Activated T-helper 1 cell treated with anti-CD3 and anti-CD28 coated beads, Interleukin-2, amount 50 U/mL, for 16 hours (primary cell): ENCODE results near the gene CPEB3.
"Not testable (repeated sequence)": the region's sequence is repeated elsewhere in the genome, so short reads cannot be mapped to it uniquely, and the experiment has no call there.

ENCODE experiments used
- DNase-seq, 2 donors: peaks; one replicate each; pipeline ENCODE4 v3.0.0-alpha.2; 2020; ENCODE audit warnings: low read depth in 1 of 2, low spot score in 1 of 2

CPEB3 gene

DNA sequence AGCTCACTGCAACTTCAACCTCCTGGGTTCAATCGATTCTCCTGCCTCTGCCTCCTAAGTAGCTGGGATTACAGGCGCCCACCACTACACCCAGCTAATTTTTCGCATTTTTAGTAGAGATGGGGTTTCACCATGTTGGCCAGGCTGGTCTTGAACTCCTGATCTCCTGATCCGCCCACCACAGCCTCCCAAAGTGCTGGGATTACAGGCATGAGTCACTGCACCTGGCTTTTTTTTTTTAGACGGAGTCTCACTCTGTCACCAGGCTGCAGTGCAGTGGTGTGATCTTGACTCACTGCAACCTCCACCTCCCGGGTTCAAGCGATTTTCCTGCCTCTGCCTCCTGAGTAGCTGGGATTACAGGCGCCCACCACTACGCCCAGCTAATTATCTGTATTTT lies 75.7 kb downstream of the CPEB3 start:
- not testable (repeated sequence) for DNase-seq

DNA sequence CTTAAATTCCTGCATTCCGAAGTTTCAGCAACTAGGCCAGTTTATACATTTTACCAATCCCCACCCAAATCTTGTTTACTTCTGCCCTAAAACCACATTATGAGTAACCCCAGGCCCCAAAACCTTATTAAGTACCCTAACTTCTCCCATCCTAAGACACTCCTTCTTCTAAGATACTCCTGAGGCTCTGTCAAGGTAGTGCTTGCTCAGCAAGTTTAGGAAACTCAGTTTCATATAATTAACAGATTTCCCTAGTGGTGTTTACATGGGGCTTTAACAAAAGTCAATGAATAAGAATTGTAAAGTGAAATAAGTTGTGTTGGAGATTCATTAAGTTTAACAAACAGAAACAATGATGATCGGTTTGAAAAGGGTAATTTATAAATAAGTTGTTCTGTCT lies 77.8 kb downstream of the CPEB3 start:
- no peak for DNase-seq

DNA sequence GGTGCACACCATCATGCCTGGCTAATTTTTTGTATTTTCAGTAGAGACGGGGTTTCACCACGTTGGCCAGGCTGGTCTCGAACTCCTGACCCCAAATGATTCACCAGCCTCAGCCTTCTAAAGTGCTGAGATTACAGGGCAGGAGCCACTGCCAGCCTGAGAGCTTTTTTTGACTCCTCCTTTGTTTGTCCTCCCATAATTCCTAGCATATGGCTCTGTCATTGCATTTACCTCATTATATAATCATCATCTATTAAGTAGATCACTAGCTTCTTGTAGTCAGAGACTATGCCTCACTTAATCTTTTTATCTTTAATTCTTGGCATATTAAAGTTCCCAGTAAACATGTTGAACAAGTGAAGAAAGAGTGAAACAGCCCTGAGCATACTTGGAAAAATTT lies 82.1 kb downstream of the CPEB3 start:
- DNase-seq = no peak

DNA sequence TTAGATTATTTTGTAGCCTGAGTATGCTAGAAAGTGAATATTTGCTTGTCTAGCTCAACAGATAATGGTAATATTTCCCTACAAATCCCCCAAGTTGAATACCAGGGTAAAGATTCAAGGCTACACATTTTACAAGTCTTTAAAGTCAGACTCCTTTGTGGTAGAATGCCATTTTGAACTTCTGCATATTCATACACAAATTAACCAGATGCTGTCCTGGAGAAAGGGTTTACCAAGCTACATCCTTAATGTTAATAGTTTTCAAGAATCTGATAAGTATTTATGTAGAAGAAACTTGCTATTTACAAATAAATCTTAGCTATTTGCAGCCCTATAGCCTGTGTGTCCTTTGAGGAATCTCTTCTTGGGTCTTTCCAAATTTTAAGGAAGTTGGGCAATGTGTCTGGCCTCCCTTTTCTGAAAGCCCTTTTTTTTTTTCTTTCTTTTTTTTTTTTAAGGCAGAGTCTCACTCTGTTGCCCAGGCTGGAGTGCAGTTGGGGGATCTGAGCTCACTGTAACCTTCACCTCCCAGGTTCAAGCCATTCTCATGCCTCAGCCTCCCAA lies 82.6 kb downstream of the CPEB3 start:
- DNase-seq = no peak

DNA sequence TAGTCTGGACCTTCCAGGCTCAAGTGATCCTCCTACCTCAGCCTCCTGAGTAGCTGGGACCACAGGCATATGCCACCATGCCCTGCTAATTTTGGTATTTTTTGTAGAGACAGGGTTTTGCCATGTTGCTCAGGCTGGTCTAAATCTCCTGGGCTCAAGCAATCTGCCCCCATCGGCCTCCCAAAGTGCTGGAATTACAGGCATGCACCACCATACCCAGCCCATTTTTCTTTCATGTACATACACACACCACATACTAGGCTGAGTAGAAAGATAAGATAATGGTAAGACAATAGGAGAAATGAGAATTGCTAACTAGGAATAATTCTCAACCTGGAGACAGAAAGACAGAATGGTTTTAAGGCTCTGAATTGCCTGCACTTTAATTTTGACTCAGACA lies 83.8 kb downstream of the CPEB3 start:
- no peak for DNase-seq

DNA sequence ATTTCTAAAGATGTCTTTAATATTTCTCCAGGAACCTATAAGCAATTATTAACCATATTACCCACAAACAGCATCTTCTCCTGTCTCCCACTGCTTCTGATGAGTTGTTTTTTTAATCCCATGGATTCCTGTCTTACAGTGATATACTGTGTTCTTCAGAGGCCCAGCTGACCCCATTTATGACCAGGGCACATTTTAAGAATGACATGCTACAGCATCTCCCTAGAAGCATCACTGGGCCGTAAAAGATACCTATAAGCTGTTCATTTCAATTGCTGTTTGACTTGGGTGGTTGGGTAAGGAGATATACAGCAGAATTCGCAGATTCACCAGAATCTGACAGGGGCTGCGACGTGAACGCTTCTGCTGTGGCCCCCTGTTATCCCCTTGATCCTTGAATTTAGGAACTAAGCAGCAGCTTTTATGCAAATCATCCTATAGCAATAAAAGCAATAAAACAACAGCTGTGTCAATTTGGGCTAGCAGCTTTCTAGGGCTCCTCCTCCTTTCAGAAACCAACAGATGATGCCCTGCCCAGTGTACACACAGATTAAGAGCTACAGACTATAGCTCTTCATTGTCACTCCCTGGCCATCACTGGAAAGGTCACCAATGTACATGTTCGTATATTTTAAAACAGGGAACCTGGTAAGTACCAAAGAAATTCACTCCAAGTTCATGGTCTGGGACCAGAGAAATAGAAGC lies 86.8 kb downstream of the CPEB3 start:
- no peak for DNase-seq

DNA sequence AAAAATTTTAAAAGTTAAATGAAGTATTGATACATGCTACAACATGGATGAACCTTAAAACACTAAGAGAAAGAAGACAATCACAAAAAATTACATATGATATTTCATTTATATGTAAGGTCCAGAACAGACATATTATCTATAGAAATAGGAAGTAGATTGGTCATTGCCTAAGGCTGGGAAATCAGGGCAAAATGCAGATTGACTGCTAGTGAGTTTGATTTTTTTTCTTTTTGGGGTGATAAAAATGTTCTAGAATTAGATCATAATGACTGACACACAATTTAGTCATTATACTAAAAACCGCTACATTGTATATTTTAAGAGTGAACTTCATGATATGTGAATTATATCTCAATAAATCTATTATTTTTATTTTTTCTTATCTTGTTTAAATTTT lies 88.3 kb downstream of the CPEB3 start:
- DNase-seq = no peak

DNA sequence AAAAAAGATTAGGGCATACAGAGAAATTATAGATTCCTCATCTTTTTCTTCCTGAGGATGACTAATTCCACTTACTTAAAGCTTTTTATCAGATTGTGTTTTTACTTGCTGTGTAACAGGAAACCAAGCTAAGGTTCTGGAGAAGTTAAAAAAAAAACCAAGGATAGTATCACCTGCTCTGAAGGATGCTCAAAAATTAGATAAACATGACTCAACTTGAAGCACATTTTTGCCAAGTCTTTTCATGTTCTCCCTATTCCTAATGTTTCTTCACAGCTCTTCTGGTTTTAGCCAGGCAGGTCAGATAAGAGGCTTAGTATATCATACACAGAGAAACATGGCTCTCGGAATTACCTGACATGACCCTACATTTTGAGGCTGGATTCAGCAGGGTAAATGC lies 90.3 kb downstream of the CPEB3 start:
- DNase-seq = no peak

DNA sequence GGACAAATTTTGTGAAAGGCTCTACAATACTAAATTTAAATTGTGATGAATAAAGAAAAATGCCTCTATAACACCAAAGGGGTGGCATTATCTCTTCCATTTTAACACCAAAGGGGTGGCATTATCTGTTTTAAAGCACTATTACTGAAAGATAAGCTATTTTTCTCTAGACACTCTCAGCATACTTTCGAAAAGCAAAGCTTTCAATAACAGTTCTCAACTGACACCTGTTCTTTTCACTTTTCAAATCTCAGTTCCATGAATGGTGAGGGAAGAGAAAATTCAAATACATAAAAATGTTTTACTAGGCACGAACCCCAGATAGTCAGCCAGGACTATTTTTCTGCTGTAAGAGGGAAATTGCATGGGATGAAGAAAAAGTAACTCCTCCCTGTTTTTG lies 103.8 kb downstream of the CPEB3 start:
- DNase-seq = no peak

DNA sequence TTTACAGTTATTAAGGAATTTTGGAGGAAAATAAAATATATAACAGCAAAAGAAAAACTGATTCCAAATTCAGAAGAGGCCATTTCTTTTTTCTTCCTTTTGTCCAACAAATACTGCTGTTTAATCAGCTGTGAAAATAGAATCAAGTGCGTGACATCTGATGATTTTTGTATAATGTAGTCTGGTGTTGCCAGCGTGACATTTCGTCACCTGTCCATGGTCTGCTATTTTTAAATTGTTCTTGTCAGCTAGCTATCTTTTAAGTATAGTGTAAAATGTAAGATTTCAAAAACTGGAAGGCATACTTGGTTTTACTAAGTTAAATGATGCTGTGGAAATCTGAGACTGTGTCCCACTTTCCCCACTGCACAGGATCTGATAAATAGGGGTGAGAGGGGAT lies 105.9 kb downstream of the CPEB3 start:
- DNase-seq = no peak

DNA sequence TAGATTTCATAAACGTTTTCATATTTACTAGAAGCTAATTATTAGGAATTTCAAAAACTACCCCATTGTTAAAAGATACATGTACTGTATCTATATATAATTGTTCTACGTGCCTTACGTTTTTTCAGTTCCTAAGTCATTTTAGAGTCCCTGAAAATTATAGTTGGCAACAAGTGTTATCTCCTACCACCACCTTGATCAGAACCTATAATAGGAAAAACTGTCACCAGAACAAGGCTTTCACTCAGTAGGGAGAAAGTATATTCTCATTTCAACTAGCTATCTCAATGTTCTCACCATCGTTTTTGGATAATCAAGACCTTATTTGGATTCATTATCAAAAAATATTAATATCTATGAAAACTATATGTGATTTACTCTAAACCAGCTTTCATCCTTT lies 107.7 kb downstream of the CPEB3 start:
- no peak for DNase-seq

DNA sequence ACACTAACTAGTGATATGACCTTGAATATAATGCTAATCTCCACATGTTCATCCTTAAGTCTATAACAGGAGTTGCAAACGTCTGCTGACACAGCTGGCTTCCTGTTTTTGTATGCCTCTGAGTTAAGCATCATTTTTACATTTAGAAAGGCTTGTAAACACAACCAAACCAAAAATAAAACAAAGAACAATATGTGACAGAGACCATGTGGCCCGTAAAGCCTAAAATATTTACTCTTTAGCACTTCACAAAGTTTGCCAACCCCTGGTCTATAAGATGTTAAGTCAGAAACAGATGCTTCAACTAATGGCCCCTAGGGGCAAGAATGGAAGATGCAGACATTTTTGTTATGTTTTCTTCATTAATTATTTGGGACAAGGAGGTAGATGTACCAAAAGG lies 109.3 kb downstream of the CPEB3 start:
- DNase-seq = no peak

DNA sequence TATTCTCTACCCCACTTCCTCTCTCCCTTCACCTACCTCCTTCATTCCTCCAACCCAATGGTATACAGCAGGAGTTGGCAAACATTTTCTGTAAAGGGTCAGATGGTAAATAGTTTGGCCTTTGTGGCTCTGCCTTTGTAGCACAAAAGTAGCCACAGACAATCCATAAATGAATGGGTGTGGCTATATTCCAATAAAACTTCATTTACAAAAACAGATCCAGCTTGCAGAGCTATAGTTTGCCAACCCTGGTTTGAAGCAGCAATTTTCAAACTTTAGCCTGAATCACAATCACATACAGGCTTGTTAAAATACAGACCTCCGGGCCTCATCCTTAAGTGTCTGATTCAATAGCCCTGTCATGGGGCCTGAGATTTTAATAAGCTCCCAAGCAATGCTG lies 110.5 kb downstream of the CPEB3 start:
- DNase-seq = no peak

DNA sequence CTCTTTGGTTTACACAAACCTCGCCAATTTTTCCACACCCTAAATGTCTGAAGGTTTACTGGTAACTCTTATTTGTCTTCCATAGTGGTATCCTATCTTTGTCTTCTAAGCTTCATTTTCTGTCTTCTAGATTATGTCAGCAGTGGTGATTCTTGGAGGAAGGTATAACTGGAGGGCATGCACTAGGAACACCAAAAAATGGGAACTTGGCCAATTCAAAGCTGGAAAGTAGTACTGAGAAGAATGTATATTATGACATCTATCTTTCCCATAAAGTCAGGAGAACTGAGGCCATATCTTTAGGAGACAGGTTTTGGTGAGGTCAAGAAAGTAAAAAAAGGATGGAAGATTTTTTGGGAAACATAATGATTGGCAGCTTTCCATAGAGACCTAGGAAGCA lies 113.3 kb downstream of the CPEB3 start:
- DNase-seq = no peak

DNA sequence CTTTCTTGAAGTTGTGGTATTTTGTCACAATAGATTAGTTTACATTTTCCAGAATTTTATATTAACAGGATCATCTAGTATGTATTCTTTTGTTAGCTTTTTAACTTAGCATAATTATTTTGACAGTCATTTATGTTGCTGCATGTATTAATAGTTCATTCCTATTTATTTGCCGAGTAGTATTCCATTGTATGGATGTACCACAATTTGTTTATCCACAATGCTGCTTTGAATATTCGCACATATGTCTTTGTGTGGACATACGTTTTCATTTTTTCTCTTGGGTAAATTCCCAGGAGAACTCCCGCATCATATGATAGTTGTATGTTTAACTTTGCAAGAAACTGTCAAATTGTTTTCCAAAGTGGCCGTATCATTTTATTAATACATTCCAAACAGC lies 115.7 kb downstream of the CPEB3 start:
- no peak for DNase-seq

DNA sequence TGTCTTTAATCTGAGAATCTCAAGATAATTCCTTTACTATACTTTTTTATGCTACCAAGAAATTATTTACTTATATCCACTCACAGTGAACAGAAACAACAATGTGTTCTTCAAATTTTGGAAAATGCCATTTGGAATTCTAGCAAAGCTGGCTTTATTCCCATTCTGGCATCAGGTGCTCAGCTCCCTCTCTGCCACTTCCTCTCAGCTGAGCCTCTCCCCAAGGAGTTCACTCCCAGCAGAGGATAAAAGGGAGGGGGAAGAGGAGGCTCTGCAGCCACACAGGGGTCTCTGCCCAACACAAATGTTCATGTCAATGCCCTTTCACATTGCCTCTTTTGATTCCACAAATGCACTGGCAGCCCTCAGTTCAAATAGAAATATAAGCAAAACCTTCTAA lies 116.9 kb downstream of the CPEB3 start:
- no peak for DNase-seq

DNA sequence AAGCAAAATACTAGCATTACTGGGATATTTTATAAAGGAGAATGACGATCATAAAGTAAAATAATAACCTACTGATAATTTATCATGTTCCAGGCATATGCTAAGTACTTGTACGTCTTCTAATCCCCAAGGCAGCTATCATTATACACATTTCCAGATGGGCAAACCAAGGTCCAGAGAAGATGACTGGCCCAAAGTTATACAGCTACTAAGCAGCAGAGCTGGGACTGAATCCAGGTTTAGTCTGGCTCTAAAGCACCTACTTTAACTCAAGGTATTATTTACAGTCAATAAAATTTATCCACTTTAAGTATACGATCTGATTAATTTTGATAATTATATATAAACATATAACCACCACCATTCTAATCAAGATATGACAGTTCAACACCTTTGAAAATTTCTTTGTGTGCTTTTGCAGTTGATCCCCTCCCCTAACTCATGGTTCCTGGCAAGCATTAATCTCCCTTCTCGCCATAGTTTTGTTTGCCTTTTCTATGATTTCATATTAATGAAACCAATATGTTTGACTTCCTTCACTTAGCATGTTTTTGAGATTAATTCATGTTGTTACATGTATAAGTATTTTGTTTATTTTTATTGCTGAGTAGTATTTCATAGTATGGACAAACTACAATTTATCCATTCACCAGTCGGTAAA lies 126.7 kb downstream of the CPEB3 start:
- DNase-seq = no peak

DNA sequence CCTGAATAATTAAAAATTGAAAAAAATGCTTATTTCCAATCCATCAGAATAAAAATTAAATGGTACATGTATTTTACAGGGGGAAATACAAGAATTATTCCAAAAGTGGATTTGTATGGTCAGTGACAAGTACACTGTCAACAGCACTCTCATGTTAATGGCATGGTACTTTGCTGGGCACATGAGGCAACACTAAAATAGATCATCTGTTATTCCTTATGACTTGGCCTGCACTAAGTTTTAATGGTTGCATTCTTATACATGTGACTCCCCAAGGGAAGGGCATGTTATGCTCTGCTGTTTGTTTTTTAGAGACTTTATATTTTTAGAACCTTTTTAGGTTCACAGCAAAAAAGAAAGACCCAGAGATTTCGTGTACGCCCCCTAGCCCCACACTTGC lies 128.3 kb downstream of the CPEB3 start:
- DNase-seq = no peak

DNA sequence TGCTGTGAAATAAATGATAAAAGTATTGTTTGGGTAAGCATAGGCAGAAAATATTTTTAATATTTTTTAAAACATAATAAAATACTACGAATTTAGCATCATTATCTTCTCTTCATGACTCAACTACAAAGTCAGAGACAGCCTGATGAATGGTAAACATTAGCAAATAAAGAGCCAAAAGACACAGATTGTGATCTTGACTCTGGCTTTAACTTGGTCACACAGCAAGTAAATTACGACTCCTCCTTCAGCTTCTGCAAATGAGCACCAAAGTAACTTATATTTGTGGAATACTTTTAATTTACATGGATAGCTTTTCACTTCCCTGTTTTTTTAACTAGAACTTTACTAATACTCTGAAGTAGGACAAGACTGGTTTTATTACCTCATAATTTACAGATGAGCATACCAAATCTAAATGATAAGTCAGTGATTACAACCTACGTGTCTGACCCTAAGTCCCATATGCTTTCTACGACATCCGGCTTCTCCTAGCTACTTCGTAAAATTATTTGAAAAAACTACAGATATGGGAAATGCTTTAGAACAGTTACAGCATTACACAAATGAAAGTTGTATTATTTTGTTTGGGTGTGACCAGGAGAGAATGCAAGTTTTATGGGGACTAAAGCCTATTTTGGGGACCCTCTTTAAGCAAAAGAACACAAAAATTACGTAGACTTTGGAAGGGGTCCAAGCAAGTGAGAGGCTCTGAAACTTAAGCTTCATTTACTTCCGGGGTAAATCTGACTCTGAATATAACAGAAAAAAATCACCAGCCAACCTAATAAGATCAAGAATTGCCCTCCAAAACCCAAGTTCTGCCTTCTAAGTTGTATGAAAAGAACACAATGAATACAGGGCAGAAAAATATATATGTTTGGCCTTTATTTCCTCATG lies 133.8 kb downstream of the CPEB3 start:
- DNase-seq = no peak

DNA sequence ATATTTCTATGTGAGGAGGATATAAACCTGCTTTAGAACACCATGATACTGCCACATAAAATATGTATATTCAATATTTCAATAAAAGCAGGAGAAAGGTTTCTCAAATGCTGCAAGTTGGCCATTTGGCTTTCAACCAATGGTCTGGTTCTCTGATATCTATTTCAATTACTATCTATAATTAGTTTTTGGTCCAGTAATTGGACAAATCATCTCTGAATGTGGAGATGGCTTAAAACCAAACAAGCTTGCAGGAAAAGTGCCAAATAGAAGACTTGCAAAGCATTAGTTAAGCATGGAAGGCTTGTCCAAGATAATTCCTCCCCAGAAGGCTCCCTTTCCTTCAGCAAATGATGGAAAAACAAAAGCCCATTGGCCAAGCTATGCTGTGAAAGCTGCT lies 140.1 kb downstream of the CPEB3 start:
- no peak for DNase-seq

DNA sequence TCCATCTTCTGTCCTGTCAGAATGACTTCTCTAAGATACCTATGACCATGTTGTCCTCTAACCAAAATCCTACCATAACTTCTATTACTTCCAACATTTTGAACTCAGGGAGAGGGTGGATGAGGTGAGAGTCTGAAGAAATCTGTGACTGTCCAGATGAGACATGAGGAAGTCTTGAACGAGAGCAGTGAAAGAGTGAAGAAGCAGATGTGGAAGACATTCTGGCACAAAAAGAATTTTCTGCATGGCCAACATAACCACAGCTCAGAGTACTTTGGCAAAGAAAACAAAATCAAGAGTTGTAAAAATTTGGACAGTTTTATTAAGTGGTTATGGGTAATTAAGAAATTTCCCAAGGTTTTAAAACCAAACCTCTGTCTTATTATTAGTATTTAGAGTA lies 141.6 kb downstream of the CPEB3 start:
- no peak for DNase-seq

DNA sequence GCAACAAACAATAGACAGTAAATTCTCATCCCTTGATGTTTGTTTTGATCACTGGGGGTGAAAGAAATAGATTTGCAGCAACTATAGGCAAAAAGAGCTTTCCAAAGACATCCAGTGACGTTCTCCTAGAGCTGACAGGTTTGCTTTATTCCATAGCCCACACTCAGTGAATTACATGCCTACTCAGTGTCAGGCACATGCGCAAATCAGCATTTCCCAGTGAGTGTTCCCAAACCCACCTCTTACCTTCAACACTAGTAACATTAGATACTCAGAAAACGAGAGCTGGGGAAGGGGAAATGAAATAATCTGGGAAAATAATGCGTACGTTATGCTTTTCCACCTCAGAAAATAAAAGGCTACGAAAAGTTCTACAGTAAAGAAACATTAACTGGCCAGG lies 144.1 kb downstream of the CPEB3 start:
- DNase-seq = no peak
